AG04450 (cell line): ENCODE data around the gene ST7. TPM values are rescaled to one million over a fixed set of nuclear protein-coding genes. Genes with fewer than 3 reads are reported as not detected.

ENCODE experiments used
- CTCF ChIA-PET: fragments of 300-600, 350-600 bp; formaldehyde crosslinking; extraction: SDS; loops from one replicate; lab custom pipeline; 2022; ENCODE audit warnings: antibody characterized with exemption, inconsistent platforms; lab: Charles Lee
- POLR2A ChIA-PET: fragments of 350-600 bp; formaldehyde crosslinking; extraction: SDS; loops from one replicate; lab custom pipeline; 2021; ENCODE audit warnings: antibody characterized with exemption, inconsistent platforms; lab: Yijun Ruan, JAX
- DNase-seq: peaks from one replicate; pipeline ENCODE4 v3.0.0-alpha.2; 2011; ENCODE audit warnings: low read depth, low spot score
- H3K27ac ChIP-seq: one replicate; pipeline ENCODE4 v1.5.1; 2012; ENCODE audit warnings: low read depth, low read length, control low read depth
- H3K27me3 ChIP-seq: one replicate; pipeline ENCODE4 v1.6.0; 2012; ENCODE audit warnings: low read length; ENCODE audit not compliant: control insufficient read depth, insufficient read depth
- H3K4me3 ChIP-seq: 2 replicates; pipeline ENCODE4 v1.5.1; 2011; ENCODE audit warnings: mild to moderate bottlenecking, low read depth, low read length, control low read depth
- H3K9me3 ChIP-seq: 2 replicates; pipeline ENCODE4 v1.5.1; 2012; ENCODE audit warnings: low read length; ENCODE audit not compliant: control insufficient read depth, insufficient read depth
- CTCF ChIP-seq: IDR thresholded peaks from 2 replicates; pipeline ENCODE4 v1.5.1; 2011; ENCODE audit warnings: low read depth, low read length, control low read depth, inconsistent platforms
- polyA plus RNA-seq: library from polyadenylated mRNA; depleted of rRNA; stranded (reverse); fragments of >200 nt; gene quantifications from 2 replicates; pipeline ENCODE4 v1.2.3, GENCODE V29; 2011

ST7 gene
- polyA plus RNA-seq, 1 experiment: 34.5 TPM

GRCh38 chr7:117053432-117053831, 100.1 kb downstream of the ST7 start:
- CTCF ChIA-PET: no interaction called here
- POLR2A ChIA-PET: no interaction called here
- no peak for TF ChIP-seq CTCF

GRCh38 chr7:117061751-117062150, 108.5 kb downstream of the ST7 start:
- no peak for DNase-seq
- no peak for TF ChIP-seq CTCF
- H3K27me3 ChIP-seq: no peaks in the 10 kb centered on the region
- H3K9me3 ChIP-seq: no peaks in the 10 kb centered on the region
- H3K27ac ChIP-seq: peak overlapping the region; percentile 84
- no peak overlapping the region for H3K4me3 ChIP-seq
- ChIA-PET POLR2A (interaction anchor here (0.5 to 0.6 kb wide), 2 partner anchors 53 kb away, joined by 3 to 4 read pairs; no protein-coding TSS in a partner anchor), CTCF (interaction anchor here (1.5 kb wide), 1 partner anchor 10 kb away, joined by 3 read pairs; no protein-coding TSS in a partner anchor)

More at GRCh38 chr7:117053432-117053831, 100.1 kb downstream of the ST7 start:
- H3K27ac ChIP-seq: no peak overlapping the region
- no peaks in the 10 kb centered on the region for H3K9me3 ChIP-seq
- no peak overlapping the region for H3K4me3 ChIP-seq
- no peak for DNase-seq
- H3K27me3 ChIP-seq: no peaks in the 10 kb centered on the region

- ChIA-PET POLR2A (interaction anchor here (0.5 kb wide), 1 partner anchor 53 kb away, joined by 4 read pairs; no protein-coding TSS in a partner anchor), CTCF (interaction anchor here (1.5 kb wide), 1 partner anchor 9 kb away, joined by 3 read pairs; no protein-coding TSS in a partner anchor)
- DNase-seq: no peak
- Histone ChIP-seq H3K27me3 (no peaks in the 10 kb centered on the region), H3K27ac (peak overlapping the region; percentile 84), H3K9me3 (no peaks in the 10 kb centered on the region), H3K4me3 (no peak overlapping the region)
- no peak for TF ChIP-seq CTCF
These were observed 109.0 kb downstream of the ST7 start for GRCh38 chr7:117062300-117062699.

GRCh38 chr7:117064688-117065087, 111.4 kb downstream of the ST7 start:
- no peak for DNase-seq
- no peaks in the 10 kb centered on the region for H3K27me3 ChIP-seq
- H3K4me3 ChIP-seq: no peak overlapping the region
- ChIA-PET CTCF (interaction anchor here (0.6 kb wide), 1 partner anchor 58 kb away, joined by 3 read pairs; no protein-coding TSS in a partner anchor), POLR2A (no interaction called here)
- no peaks in the 10 kb centered on the region for H3K9me3 ChIP-seq
- no peak overlapping the region for H3K27ac ChIP-seq
- no peak for TF ChIP-seq CTCF

- Histone ChIP-seq H3K4me3 (no peak overlapping the region), H3K27me3 (no peaks in the 10 kb centered on the region), H3K9me3 (no peaks in the 10 kb centered on the region; the same call in 1 of the 2 replicates), H3K27ac (no peak overlapping the region)
- POLR2A ChIA-PET: no interaction called here
- CTCF ChIA-PET: no interaction called here
- DNase-seq: no peak
- TF ChIP-seq CTCF: no peak
These were observed 112.4 kb downstream of the ST7 start for GRCh38 chr7:117065571-117066150.
